ENCODE data around the gene BAZ2B.

Gene BAZ2B

DNA sequence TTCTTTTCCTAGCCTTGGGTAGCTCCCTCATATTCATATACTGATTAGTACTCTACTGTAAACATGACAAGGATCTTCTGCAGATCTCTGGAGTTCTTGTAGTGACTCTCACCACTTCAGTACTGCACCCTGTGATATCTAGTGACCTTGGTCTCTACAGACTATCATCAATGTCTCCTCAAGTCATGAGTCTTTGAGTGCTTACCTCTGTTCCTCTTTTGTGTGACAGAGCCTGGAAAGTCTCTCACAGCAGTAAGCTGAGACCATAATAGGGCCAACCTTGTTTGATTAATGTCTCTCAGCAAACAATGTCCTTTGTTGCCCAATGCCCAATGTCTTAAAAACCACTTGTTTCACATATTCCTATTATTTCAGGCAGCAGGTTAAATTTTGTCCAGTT, 34.2 kb upstream of the BAZ2B start:
- TF ChIP-seq RARB (CRISPR knock-in tag; IDR thresholded peaks at IDR 0.05) (no peak), OSR1 (CRISPR knock-in tag; IDR thresholded peaks at IDR 0.05) (no peak), SNAI2 (CRISPR knock-in tag; IDR thresholded peaks at IDR 0.05) (no peak), GLIS3 (CRISPR knock-in tag; IDR thresholded peaks at IDR 0.05) (no peak), CSDC2 (CRISPR knock-in tag; IDR thresholded peaks at IDR 0.05) (no peak), ZFP3 (CRISPR knock-in tag; IDR thresholded peaks at IDR 0.05) (no peak), ZNF70 (CRISPR knock-in tag; IDR thresholded peaks at IDR 0.05) (no peak), ESRRG (CRISPR knock-in tag; IDR thresholded peaks at IDR 0.05) (no peak), TOX (CRISPR knock-in tag; IDR thresholded peaks at IDR 0.05; ENCODE audit: borderline replicate concordance) (no peak), ZNF8 (CRISPR knock-in tag; IDR thresholded peaks at IDR 0.05) (no peak), TSHZ2 (CRISPR knock-in tag; IDR thresholded peaks at IDR 0.05) (no peak), ISL1 (CRISPR knock-in tag; IDR thresholded peaks at IDR 0.05) (no peak)
- ATAC-seq, result no peak

DNA sequence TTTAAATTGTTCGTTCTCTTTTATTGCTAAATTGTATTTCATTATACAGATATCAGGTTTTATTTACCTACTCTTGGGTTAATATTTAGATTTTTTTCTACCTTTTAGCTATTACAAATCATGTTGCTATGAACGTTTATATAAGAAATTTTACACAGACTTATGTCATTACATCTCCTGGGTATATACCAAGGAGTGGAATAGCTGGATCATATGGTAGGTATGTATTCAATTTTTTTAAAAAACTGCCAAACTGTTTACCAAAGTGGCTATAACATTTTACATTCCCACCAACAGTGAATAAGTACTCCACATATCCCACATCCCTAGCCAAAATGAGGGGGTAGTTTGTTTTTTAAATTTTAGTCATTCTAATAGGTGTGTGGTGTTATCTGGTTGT, 32.3 kb upstream of the BAZ2B start:
- no peak for ATAC-seq
- TF ChIP-seq ZNF565 (CRISPR knock-in tag; conservative IDR thresholded peaks at IDR 0.05; ENCODE audit: low read depth) (no peak), TOX (CRISPR knock-in tag; IDR thresholded peaks at IDR 0.05; ENCODE audit: borderline replicate concordance) (no peak), RARB (CRISPR knock-in tag; IDR thresholded peaks at IDR 0.05) (no peak), CSRNP3 (CRISPR knock-in tag; IDR thresholded peaks at IDR 0.05) (no peak), PPARA (CRISPR knock-in tag; IDR thresholded peaks at IDR 0.05; ENCODE audit: borderline replicate concordance) (no peak), BACH2 (CRISPR knock-in tag; IDR thresholded peaks at IDR 0.05; ENCODE audit: borderline replicate concordance) (no peak), GLIS3 (CRISPR knock-in tag; IDR thresholded peaks at IDR 0.05) (no peak), ZC3H10 (CRISPR knock-in tag; IDR thresholded peaks at IDR 0.05) (no peak), TSHZ2 (CRISPR knock-in tag; IDR thresholded peaks at IDR 0.05) (no peak), TCF4 (CRISPR knock-in tag; IDR thresholded peaks at IDR 0.05; ENCODE audit: borderline replicate concordance) (no peak), ESRRG (CRISPR knock-in tag; IDR thresholded peaks at IDR 0.05) (no peak), POU6F1 (CRISPR knock-in tag; IDR thresholded peaks at IDR 0.05; ENCODE audit: borderline replicate concordance, low read depth) (no peak), ARNTL (CRISPR knock-in tag; IDR thresholded peaks at IDR 0.05; ENCODE audit: borderline replicate concordance, low read depth) (no peak), SNAI2 (CRISPR knock-in tag; IDR thresholded peaks at IDR 0.05) (no peak), CSDC2 (CRISPR knock-in tag; IDR thresholded peaks at IDR 0.05) (no peak), ISL1 (CRISPR knock-in tag; IDR thresholded peaks at IDR 0.05) (no peak), ZNF8 (CRISPR knock-in tag; IDR thresholded peaks at IDR 0.05) (no peak), ZNF70 (CRISPR knock-in tag; IDR thresholded peaks at IDR 0.05) (no peak)
- TF ChIP-seq, protein P1, sequence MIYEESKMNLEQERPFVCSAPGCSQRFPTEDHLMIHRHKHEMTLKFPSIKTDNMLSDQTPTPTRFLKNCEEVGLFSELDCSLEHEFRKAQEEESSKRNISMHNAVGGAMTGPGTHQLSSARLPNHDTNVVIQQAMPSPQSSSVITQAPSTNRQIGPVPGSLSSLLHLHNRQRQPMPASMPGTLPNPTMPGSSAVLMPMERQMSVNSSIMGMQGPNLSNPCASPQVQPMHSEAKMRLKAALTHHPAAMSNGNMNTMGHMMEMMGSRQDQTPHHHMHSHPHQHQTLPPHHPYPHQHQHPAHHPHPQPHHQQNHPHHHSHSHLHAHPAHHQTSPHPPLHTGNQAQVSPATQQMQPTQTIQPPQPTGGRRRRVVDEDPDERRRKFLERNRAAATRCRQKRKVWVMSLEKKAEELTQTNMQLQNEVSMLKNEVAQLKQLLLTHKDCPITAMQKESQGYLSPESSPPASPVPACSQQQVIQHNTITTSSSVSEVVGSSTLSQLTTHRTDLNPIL (CRISPR knock-in tag; IDR thresholded peaks at IDR 0.05; ENCODE audit: low read depth), result no peak

All from SK-N-SH treated with all-trans-retinoic acid at 6 μM for 48 hours (cell line).